Chondrocyte (in vitro differentiated cells): ENCODE measurements around the gene CNNM2. TPM values are rescaled to one million over a fixed set of nuclear protein-coding genes. Genes with fewer than 3 reads are reported as not detected.

Source experiments
- DNase-seq: peaks from one replicate; pipeline ENCODE4 v3.0.0; 2021; ENCODE audit warnings: mixed read lengths, low spot score
- H3K27ac Mint-ChIP-seq: one replicate; pipeline ENCODE4 v1.8.0; 2021; ENCODE audit warnings: mild to moderate bottlenecking, moderate library complexity, mixed read lengths; ENCODE audit not compliant: unreplicated experiment
- H3K27me3 Mint-ChIP-seq: 2 replicates; pipeline ENCODE4 v1.8.0; 2021; ENCODE audit warnings: low read depth, mixed read lengths
- H3K36me3 Mint-ChIP-seq: 2 replicates; pipeline ENCODE4 v1.8.0; 2021; ENCODE audit warnings: low read depth, mixed read lengths
- H3K4me1 Mint-ChIP-seq: 2 replicates; pipeline ENCODE4 v1.8.0; 2021; ENCODE audit warnings: low read depth, mild to moderate bottlenecking, mixed read lengths
- H3K4me3 Mint-ChIP-seq: one replicate; pipeline ENCODE4 v1.8.0; 2021; ENCODE audit warnings: mild to moderate bottlenecking, moderate library complexity, mixed read lengths; ENCODE audit not compliant: unreplicated experiment
- H3K9me3 Mint-ChIP-seq: 2 replicates; pipeline ENCODE4 v1.8.0; 2021; ENCODE audit warnings: low read depth, mixed read lengths
- total RNA-seq: library from RNA; stranded (reverse); gene quantifications from 3 replicates; pipeline ENCODE4 v1.2.1, GENCODE V29; 2021
- TF ChIP-seq, protein P1 (sequence below): fragments of 200-600 bp; sonication (generic); IDR thresholded peaks from 2 replicates; pipeline ENCODE4 v1.5.0; 2021; ENCODE audit warnings: antibody characterized with exemption, mild to moderate bottlenecking, moderate library complexity

CNNM2 gene
- total RNA-seq, 1 donor from 2014 or later, result 36.8 TPM

DNA sequence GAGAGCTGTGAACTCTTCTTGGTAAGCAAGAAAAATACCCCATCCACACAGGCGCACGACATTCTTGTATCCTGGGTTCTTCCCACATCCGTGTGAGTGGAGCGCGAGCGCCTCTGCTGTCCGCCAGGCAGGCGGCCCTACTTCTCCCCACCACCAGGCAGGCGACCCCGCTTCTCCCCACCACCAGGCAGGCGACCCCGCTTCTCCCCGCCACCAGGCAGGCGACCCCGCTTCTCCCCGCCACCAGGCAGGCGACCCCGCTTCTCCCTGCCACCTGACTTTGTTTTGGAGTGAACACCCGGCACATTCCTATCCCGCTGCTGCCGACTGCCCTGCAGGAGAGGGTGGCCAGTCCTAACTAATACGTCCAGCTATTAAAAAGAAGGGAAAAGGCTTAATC, 154.2 kb downstream of the CNNM2 start:
- H3K27me3 Mint-ChIP-seq, result no peaks in the 10 kb centered on the region
- H3K4me1 Mint-ChIP-seq, result peaks cover 14% of the 10 kb centered on the region
- no peak overlapping the region for H3K4me3 Mint-ChIP-seq
- peaks cover 40% of the 10 kb centered on the region for H3K36me3 Mint-ChIP-seq
- no peaks in the 10 kb centered on the region for H3K9me3 Mint-ChIP-seq
- DNase-seq, result no peak
- TF ChIP-seq, protein P1, sequence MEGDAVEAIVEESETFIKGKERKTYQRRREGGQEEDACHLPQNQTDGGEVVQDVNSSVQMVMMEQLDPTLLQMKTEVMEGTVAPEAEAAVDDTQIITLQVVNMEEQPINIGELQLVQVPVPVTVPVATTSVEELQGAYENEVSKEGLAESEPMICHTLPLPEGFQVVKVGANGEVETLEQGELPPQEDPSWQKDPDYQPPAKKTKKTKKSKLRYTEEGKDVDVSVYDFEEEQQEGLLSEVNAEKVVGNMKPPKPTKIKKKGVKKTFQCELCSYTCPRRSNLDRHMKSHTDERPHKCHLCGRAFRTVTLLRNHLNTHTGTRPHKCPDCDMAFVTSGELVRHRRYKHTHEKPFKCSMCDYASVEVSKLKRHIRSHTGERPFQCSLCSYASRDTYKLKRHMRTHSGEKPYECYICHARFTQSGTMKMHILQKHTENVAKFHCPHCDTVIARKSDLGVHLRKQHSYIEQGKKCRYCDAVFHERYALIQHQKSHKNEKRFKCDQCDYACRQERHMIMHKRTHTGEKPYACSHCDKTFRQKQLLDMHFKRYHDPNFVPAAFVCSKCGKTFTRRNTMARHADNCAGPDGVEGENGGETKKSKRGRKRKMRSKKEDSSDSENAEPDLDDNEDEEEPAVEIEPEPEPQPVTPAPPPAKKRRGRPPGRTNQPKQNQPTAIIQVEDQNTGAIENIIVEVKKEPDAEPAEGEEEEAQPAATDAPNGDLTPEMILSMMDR, result no peak
- no peak overlapping the region for H3K27ac Mint-ChIP-seq

DNA sequence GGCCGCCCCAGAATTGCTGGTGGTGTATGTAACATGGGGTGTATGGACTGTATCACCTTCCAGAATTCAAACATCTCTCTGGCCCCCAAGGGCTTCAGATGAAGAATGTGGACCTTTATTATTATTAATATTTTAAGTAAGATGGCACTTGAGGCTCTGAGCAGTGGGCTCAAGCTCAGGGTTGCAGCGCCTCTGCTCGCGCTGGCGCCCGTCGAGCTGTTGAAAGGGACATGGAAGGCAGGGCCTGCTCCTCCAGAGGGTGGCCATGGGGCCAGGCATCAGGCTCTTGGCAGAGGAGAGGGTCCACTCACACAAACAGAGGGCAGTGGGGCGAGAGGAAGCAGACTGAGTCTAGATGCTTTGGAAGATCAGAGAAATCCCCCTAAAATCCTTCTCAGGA, 154.8 kb downstream of the CNNM2 start:
- TF ChIP-seq, protein P1, result no peak
- DNase-seq, result no peak
- H3K36me3 Mint-ChIP-seq, result peaks cover 43% of the 10 kb centered on the region
- peaks cover 17% of the 10 kb centered on the region for H3K4me1 Mint-ChIP-seq
- H3K27me3 Mint-ChIP-seq, result no peaks in the 10 kb centered on the region
- H3K4me3 Mint-ChIP-seq, result no peak overlapping the region
- no peak overlapping the region for H3K27ac Mint-ChIP-seq
- H3K9me3 Mint-ChIP-seq, result no peaks in the 10 kb centered on the region

DNA sequence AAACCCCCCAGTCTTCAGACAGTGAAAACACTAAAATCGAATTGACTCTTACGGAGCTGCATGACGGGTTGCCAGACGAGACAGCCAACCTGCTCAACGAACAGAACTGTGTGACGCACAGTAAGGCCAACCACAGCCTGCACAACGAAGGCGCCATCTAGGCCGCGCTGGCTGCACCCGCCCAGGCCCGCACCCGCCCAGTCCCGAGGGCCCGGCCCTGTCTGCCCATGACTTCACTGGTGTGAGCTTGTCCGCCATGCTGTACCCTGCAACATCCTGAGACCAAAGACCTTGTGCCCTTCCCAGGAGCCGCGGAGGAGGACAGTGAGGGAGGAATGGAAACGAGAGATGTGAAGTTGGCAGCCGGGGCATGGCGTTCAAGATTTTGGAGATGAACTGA, 158.9 kb downstream of the CNNM2 start:
- Mint-ChIP-seq H3K9me3 (no peaks in the 10 kb centered on the region), H3K27ac (no peak overlapping the region), H3K4me3 (no peak overlapping the region), H3K36me3 (peaks cover 40% of the 10 kb centered on the region), H3K27me3 (no peaks in the 10 kb centered on the region), H3K4me1 (peaks cover 7% of the 10 kb centered on the region)
- TF ChIP-seq, protein P1, result no peak
- DNase-seq, result no peak

DNA sequence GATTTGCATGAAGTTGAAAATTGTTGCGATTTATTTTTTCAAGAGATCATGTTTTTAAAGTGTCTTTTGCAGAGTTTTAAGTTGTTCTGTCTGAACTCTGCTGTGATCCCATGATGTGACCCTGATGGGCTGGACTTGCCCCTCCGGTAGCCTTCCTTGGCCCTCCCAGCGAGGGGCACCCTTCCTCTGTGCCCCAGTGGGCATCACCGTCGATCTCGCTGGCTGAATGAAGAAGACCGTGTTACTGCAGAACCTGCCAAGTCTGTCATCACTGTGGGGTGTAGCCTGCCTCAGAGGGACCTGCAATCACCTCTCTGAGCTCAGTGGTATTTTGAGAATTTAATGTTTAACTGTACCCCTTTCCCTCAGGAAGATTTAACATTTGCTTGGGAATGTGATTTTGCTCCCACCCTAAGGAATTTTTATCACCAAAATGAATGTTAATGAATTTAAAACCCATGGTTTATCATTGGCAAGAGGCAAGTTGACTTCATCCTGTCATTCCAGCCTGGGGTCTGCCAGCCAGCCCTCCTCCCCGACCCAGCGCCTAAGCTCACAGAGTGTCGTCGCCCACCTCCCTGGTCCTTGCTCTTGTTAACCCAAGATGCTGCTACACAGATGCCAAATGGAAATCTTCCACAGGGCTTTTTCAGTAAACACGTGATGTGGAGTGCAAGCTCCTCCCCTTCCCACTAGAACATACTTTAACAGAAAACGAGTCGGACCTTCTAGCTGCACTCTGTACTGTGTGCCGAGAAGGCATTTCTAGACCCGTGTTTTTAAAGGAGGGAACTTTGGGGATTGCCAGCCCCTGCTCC, 159.6 kb downstream of the CNNM2 start:
- Mint-ChIP-seq H3K27ac (no peak overlapping the region), H3K9me3 (no peaks in the 10 kb centered on the region), H3K4me3 (no peak overlapping the region), H3K4me1 (peaks cover 7% of the 10 kb centered on the region), H3K36me3 (peaks cover 41% of the 10 kb centered on the region), H3K27me3 (no peaks in the 10 kb centered on the region)
- TF ChIP-seq, protein P1, result no peak
- no peak for DNase-seq

DNA sequence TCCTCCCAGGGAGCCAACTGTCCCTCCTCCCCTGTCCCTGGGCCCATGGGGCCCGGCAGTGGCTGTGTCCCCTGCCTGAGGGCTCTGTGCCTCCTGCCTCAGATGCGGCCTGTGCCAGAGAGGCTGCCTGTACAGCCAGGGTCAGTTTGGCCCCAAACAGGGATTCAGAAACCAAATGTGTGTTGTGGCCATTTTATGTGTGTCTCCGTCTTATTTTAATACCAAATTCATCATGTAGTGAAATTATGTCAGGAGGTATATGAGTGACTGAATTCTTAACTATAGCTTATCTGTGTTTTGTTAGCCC, 160.2 kb downstream of the CNNM2 start:
- Mint-ChIP-seq H3K36me3 (peaks cover 43% of the 10 kb centered on the region), H3K4me1 (peaks cover 7% of the 10 kb centered on the region), H3K4me3 (no peak overlapping the region), H3K27me3 (no peaks in the 10 kb centered on the region), H3K9me3 (no peaks in the 10 kb centered on the region), H3K27ac (no peak overlapping the region)
- DNase-seq, result no peak
- TF ChIP-seq, protein P1, result no peak
